Sigmoid colon (tissue), 4 donors: ENCODE measurements around the gene IL17REL.

Source experiments
- POLR2A ChIP-seq, 2 donors: fragments of 450-650 bp; IDR thresholded peaks; one replicate each; pipeline ENCODE4 v1.6.1; 2016; ENCODE audit warnings: antibody characterized with exemption in 2 of 2, mild to moderate bottlenecking in 2 of 2, moderate library complexity in 2 of 2
- POLR2AphosphoS5 ChIP-seq, 4 donors: sonication (generic); formaldehyde crosslinking; IDR thresholded peaks; one replicate each; pipeline ENCODE4 v1.6.1; 2017; ENCODE audit warnings: antibody characterized with exemption in 4 of 4
- TF ChIP-seq, protein P1 (sequence below), 4 experiments: fragments of 450-650 bp in 3 of 4; fragments of 200-600 bp in 1 of 4; IDR thresholded peaks; one replicate each; pipeline ENCODE4 v1.5.1; 2016 to 2019; ENCODE audit warnings: antibody characterized with exemption in 4 of 4, mild to moderate bottlenecking in 3 of 4, moderate library complexity in 2 of 4

DNA sequence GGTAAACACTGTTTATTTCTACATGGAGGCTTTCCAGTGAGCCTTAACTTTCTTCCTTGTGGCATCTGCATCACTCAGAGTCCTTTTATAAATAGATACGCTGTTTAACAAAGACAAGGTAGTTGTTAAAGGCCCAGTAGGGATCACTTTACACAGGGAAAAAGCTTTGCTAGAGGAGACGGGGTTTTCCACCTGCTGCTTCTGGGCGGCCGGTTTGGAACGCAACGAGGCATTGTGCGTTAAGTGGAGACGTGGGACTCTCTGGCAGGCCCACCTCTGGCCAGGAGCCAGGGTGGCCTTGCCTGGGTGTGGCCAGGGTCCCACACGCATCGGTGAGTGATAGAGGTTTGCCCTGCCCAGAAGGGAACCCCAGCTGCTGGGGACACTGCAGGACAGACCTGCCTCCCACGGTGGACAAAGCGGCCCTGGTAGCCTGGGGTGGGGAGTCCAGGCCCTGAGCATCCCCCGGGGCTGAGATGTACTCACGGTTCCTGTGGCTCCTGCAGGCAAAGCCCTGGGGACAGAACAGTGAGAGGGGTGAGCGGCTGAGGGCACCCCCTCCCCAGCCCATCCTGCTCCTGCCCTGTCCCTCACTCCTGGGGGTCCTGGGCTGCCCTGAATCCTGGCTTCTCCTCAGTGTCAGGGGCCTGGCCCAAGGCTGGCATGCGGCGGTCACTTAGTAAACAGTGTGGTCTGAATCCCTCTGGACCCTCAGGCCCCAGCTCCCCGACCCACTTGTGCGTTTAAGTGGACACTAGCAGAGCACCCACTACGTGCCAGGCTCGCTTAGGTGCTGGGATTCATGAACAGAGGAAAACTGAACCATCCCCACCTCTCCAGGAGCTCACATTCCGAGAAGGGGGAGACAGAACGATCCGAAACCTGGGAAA is 4.2 kb downstream of the IL17REL start:
- TF ChIP-seq POLR2AphosphoS5 (IDR thresholded peaks at IDR 0.05) (no peak), POLR2A (IDR thresholded peaks at IDR 0.05) (no peak)
- TF ChIP-seq, protein P1, sequence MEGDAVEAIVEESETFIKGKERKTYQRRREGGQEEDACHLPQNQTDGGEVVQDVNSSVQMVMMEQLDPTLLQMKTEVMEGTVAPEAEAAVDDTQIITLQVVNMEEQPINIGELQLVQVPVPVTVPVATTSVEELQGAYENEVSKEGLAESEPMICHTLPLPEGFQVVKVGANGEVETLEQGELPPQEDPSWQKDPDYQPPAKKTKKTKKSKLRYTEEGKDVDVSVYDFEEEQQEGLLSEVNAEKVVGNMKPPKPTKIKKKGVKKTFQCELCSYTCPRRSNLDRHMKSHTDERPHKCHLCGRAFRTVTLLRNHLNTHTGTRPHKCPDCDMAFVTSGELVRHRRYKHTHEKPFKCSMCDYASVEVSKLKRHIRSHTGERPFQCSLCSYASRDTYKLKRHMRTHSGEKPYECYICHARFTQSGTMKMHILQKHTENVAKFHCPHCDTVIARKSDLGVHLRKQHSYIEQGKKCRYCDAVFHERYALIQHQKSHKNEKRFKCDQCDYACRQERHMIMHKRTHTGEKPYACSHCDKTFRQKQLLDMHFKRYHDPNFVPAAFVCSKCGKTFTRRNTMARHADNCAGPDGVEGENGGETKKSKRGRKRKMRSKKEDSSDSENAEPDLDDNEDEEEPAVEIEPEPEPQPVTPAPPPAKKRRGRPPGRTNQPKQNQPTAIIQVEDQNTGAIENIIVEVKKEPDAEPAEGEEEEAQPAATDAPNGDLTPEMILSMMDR (IDR thresholded peaks at IDR 0.05) = no peak
